Hair follicle dermal papilla cell (primary cell): Measurements from ENCODE around the gene SLC13A4. TPM values are rescaled to one million over a fixed set of nuclear protein-coding genes. Genes with fewer than 3 reads are reported as not detected.

Source experiments
- small RNA-seq: library from RNA; depleted of rRNA; stranded (forward); fragments of <200 nt; gene quantifications from one replicate; pipeline ENCODE3, GENCODE V24; 2012
- total RNA-seq: library from RNA; depleted of rRNA; stranded (reverse); fragments of >200 nt; gene quantifications from 2 replicates; pipeline ENCODE4 v1.2.3, GENCODE V29; 2012

Gene SLC13A4, protein sequence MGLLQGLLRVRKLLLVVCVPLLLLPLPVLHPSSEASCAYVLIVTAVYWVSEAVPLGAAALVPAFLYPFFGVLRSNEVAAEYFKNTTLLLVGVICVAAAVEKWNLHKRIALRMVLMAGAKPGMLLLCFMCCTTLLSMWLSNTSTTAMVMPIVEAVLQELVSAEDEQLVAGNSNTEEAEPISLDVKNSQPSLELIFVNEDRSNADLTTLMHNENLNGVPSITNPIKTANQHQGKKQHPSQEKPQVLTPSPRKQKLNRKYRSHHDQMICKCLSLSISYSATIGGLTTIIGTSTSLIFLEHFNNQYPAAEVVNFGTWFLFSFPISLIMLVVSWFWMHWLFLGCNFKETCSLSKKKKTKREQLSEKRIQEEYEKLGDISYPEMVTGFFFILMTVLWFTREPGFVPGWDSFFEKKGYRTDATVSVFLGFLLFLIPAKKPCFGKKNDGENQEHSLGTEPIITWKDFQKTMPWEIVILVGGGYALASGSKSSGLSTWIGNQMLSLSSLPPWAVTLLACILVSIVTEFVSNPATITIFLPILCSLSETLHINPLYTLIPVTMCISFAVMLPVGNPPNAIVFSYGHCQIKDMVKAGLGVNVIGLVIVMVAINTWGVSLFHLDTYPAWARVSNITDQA
- 0.16 and 0.97 TPM in 2 replicates for total RNA-seq

DNA sequence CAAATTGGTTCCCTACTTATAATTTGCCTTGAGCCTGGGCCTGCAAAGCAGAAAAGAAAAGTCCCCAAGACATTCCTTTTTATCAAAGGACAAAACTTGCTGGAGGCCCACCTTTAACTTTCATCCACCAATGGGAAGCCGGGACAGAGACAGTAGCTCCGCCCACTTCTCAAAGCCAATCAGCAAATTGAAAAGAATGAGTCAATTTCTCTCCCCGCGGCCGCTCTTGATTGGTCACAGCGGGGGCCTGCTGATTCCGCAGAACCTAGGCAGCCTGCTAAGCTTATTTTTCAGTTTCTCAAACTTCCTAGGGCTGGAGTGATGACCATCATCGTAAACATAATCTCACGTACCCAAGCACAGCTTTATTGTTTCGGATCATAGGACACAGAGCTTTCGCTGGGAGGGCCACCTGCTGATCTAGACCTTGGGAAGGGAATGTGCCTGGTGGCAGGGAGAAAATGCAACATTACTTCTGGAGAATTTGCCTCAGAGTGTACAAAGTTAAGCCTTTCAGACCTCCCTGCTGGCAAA, at the start of gene SLC13A4:
Gene SLC13A4 (minus strand): TSS at position 51 of the 534 bp plus-strand sequence. CDS start 690 bp downstream, outside the sequence.

DNA sequence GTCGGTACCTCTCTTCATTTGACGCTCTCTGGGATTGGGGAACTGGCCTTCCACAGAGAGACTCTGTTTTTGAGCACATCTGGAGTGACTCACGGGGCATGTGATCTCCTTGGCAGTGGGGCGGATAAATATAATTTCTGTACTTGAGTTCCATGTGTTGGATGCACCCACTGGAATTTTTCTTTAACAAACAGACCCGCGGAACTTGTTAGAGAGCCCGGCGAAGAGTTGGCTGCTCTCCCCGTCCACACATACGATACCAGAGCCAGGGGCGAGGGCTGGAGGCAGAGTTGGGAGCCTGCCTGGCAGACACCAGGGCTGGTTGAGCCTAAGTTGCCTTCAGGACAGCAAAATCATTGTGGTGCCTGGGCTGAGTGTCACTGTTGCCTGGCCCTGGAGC, 20.8 kb upstream of the SLC13A4 start, which contains the start of gene FAM180A:
Gene FAM180A (minus strand): TSS at position 44 of the 400 bp plus-strand sequence. CDS start 233 bp downstream, outside the sequence.

DNA sequence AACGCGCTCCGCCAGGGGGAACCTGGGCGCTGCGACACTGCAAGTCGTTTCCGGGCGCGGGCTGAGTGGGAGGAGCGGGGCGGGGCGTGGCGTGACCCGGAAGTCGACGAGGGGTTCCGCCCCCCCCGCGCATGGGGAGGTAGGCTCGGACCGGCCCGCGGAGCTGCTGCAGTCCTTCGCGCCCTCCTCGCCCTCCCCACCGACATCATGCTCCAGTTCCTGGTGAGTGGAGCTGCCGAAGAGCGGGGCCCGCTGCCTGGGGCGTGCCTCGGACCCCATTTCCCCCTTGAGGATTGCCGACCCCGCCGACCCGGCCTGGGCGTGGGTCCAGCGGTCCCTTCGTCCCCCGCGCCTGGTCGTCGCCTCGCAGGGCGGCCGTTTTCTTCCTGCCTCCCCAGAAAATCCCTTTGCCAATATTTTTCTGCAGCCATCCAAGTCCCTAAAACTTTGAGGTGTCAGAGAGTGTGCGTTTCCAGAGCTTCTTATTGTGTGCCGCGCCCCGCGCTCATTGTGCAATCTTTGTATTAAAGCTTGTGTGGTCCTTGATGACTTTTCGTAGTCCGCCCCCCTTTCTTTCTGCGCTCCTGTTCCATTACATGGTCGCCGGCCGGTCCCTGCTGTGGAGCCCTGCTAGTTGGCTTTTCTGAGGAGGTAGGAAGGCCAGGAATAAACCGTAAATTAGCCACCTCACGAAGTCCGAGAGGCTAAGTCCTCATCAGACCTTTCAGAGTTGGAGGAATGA, 65.4 kb downstream of the SLC13A4 start, which contains the start of gene STMP1:
Gene STMP1 (plus strand): TSS at position 142 of the 742 bp plus-strand sequence.

Small RNA genes lying within 50 kb of the gene (small RNA-seq; reads per million reads assigned to genes)
- gene RNU6-1154P: not detected

Other genes starting within 250 kb of the SLC13A4 start
- 13.4 and 19.1 TPM in 2 replicates for gene CNOT4, start 218.1 kb downstream of the SLC13A4 start, total RNA-seq
- gene NUP205, start 170.3 kb downstream of the SLC13A4 start, total RNA-seq: 33.9 and 42.2 TPM in 2 replicates
- 13.4 and 13.5 TPM in 2 replicates for gene STMP1, start 65.7 kb downstream of the SLC13A4 start, total RNA-seq
- 33.4 and 34.4 TPM in 2 replicates for gene FAM180A, start 20.6 kb upstream of the SLC13A4 start, total RNA-seq
- gene MTPN, start 249.2 kb upstream of the SLC13A4 start, total RNA-seq: 124 and 125 TPM in 2 replicates